ENCODE results near the gene TRMT44.
"Not testable (repeated sequence)": the region's sequence is repeated elsewhere in the genome, so short reads cannot be mapped to it uniquely, and the experiment has no call there.

Gene TRMT44

GRCh38 chr4:8440492-8441311, at the start of gene TRMT44, which contains the start of gene ACOX3:
TRMT44 (plus strand) TSS chr4:8440777; CDS start chr4:8440823, 46 bp downstream.
ACOX3 (minus strand) TSS chr4:8440723; CDS start chr4:8416521, 24,202 bp downstream.
- peak; percentile 70 for DNase-seq

- no peak for DNase-seq
Observed at GRCh38 chr4:8391071-8391470, 49.5 kb upstream of the TRMT44 start.

- DNase-seq = peak; percentile 32
Observed at GRCh38 chr4:8391972-8392371, 48.6 kb upstream of the TRMT44 start.

- no peak for DNase-seq
Observed at GRCh38 chr4:8392591-8393190, 47.9 kb upstream of the TRMT44 start.

- DNase-seq = no peak
Observed at GRCh38 chr4:8393593-8394038, 47.0 kb upstream of the TRMT44 start.

GRCh38 chr4:8394061-8394519, 46.5 kb upstream of the TRMT44 start:
- DNase-seq = peak; percentile 7

- no peak for DNase-seq
Observed at GRCh38 chr4:8394806-8395205, 45.8 kb upstream of the TRMT44 start.

- DNase-seq = no peak
Observed at GRCh38 chr4:8395504-8396296, 44.9 kb upstream of the TRMT44 start.

GRCh38 chr4:8396762-8397406, 43.7 kb upstream of the TRMT44 start:
- no peak for DNase-seq

- no peak for DNase-seq
Observed at GRCh38 chr4:8398347-8398746, 42.2 kb upstream of the TRMT44 start.

- no peak for DNase-seq
Observed at GRCh38 chr4:8399298-8399697, 41.3 kb upstream of the TRMT44 start.

- no peak for DNase-seq
Observed at GRCh38 chr4:8400632-8401325, 39.8 kb upstream of the TRMT44 start.

- DNase-seq = no peak
Observed at GRCh38 chr4:8401665-8402064, 38.9 kb upstream of the TRMT44 start.

GRCh38 chr4:8402181-8402597, 38.4 kb upstream of the TRMT44 start:
- no peak for DNase-seq

- no peak for DNase-seq
Observed at GRCh38 chr4:8402640-8403039, 37.9 kb upstream of the TRMT44 start.

GRCh38 chr4:8403173-8403753, 37.3 kb upstream of the TRMT44 start:
- peak; percentile 71 for DNase-seq

- DNase-seq = no peak
Observed at GRCh38 chr4:8403976-8404375, 36.6 kb upstream of the TRMT44 start.

GRCh38 chr4:8404791-8405515, 35.6 kb upstream of the TRMT44 start:
- DNase-seq = no peak

- no peak for DNase-seq
Observed at GRCh38 chr4:8405516-8405875, 35.1 kb upstream of the TRMT44 start.

- not testable (repeated sequence) for DNase-seq
Observed at GRCh38 chr4:8406887-8407286, 33.7 kb upstream of the TRMT44 start.

- DNase-seq = no peak
Observed at GRCh38 chr4:8407316-8407715, 33.3 kb upstream of the TRMT44 start.
